ENCODE measurements around the gene TBL1XR1. TPM values are rescaled to one million over a fixed set of nuclear protein-coding genes. Genes with fewer than 3 reads are reported as not detected.

Gene TBL1XR1
- total RNA-seq, 6 experiments from 2014 or later: 32.6 to 80.6 (median 56.2) TPM

- H3K27me3 ChIP-seq: no peaks in the 10 kb centered on the region
- no peak for DNase-seq
- H3K4me1 ChIP-seq: no peaks in the 10 kb centered on the region
- H3K27ac ChIP-seq: no peak overlapping the region
- no peaks in the 10 kb centered on the region for H3K36me3 ChIP-seq
- no peak for TF ChIP-seq POLR2A (IDR thresholded peaks at IDR 0.05)
- TF ChIP-seq CTCF (IDR thresholded peaks at IDR 0.05): no peak
- H3K9me3 ChIP-seq: no peaks in the 10 kb centered on the region
- H3K4me3 ChIP-seq: no peak overlapping the region
- ATAC-seq: no peak
- intact Hi-C loops (cut with DNase I): no loop called here
- WGBS (ENCODE audit: insufficient coverage, low coverage, low lambda C conversion rate, missing lambda C conversion rate): 94% methylated on average over 4 of the region's 4 CpGs
Measured at GRCh38 chr3:177237206-177237605, 39.9 kb upstream of the TBL1XR1 start.

- H3K4me3 ChIP-seq: no peak overlapping the region
- no peaks in the 10 kb centered on the region for H3K4me1 ChIP-seq
- DNase-seq (no peak), ATAC-seq (no peak)
- H3K36me3 ChIP-seq: no peaks in the 10 kb centered on the region
- no peaks in the 10 kb centered on the region for H3K27me3 ChIP-seq
- 80% methylated on average over 2 of the region's 2 CpGs for WGBS (ENCODE audit: insufficient coverage, low coverage, low lambda C conversion rate, missing lambda C conversion rate)
- intact Hi-C loops (cut with DNase I): no loop called here
- H3K27ac ChIP-seq: no peak overlapping the region
- TF ChIP-seq POLR2A (IDR thresholded peaks at IDR 0.05) (no peak), CTCF (IDR thresholded peaks at IDR 0.05) (no peak)
- no peaks in the 10 kb centered on the region for H3K9me3 ChIP-seq
Measured at GRCh38 chr3:177236704-177237103, 39.4 kb upstream of the TBL1XR1 start.

DNA sequence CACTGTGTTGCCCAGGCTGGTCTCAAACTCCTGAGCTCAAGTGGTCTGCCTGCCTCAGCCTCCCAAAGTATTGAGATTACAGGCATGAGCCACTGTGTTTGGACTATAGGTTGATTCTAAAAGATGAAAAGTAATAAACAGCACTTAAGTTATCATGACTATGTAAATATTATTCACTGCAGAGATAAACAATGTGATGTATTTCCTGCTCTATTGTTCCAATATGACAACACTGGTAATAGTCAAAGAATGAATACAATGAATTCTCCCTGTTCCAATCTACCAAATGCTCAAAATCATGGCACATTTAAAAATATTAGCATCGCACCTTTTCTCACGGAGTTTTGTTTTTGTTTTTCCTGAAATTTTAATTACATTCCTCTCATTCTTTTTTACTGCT, 36.8 kb upstream of the TBL1XR1 start:
- H3K27ac ChIP-seq: no peak overlapping the region

DNA sequence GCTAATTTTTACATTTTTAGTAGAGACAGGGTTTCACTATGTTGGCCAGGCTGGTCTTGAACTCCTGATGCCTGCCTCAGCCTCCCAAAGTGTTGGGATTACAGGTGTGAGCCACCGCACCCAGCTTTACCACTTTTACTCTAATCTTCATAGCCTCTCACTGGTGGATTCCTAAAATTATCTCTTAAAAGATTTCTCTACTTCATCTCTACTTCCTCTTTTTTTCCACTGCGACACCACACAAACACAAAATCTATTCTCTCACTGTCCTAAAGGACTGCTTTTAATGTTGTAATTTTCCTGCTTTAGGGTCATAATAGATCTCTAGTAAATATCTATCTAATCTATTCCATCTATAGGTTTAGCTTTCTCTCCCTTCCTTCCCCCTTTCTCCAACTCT, 34.0 kb upstream of the TBL1XR1 start:
- intact Hi-C loops (cut with DNase I): no loop called here
- DNase-seq (no peak), ATAC-seq (no peak)
- H3K27me3 ChIP-seq: no peaks in the 10 kb centered on the region
- no peaks in the 10 kb centered on the region for H3K4me1 ChIP-seq
- H3K36me3 ChIP-seq: no peaks in the 10 kb centered on the region
- no peak overlapping the region for H3K27ac ChIP-seq
- 51% methylated on average over 2 of the region's 2 CpGs for WGBS (ENCODE audit: insufficient coverage, low coverage, low lambda C conversion rate, missing lambda C conversion rate)
- H3K4me3 ChIP-seq: no peak overlapping the region
- no peaks in the 10 kb centered on the region for H3K9me3 ChIP-seq
- TF ChIP-seq CTCF (IDR thresholded peaks at IDR 0.05) (no peak), POLR2A (IDR thresholded peaks at IDR 0.05) (no peak)

More for the DNA sequence above, 36.8 kb upstream of the TBL1XR1 start:
- no peak for ATAC-seq
- intact Hi-C loops (cut with DNase I): no loop called here
- no peak for DNase-seq
- no peaks in the 10 kb centered on the region for H3K36me3 ChIP-seq
- no peak overlapping the region for H3K4me3 ChIP-seq
- no peak for TF ChIP-seq CTCF (IDR thresholded peaks at IDR 0.05)
- no peak for TF ChIP-seq POLR2A (IDR thresholded peaks at IDR 0.05)
- WGBS (ENCODE audit: insufficient coverage, low coverage, low lambda C conversion rate, missing lambda C conversion rate): 88% methylated on average over 2 of the region's 2 CpGs
- no peaks in the 10 kb centered on the region for H3K27me3 ChIP-seq
- H3K9me3 ChIP-seq: no peaks in the 10 kb centered on the region
- no peaks in the 10 kb centered on the region for H3K4me1 ChIP-seq

DNA sequence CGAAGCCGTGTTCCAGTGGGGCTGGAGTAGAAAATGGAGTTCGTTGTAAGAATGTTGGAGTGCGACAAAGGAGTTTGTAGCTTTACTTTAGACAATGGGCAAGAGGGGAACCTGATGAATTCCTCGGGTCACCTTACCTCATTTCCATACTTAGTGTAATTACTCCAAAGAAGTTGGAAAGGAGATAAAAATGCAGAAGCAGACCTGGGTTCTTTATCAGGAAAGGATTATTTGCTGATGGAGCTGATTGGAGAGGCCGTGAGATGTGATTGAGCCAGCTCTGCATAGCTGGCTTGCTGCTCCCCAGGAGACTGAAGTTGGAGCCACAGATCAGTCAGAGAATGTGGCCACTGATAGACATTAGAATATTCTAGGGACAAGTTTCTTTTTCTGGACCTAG, 33.4 kb upstream of the TBL1XR1 start:
- intact Hi-C loops (cut with DNase I): no loop called here

More for the DNA sequence above, 33.4 kb upstream of the TBL1XR1 start:
- no peaks in the 10 kb centered on the region for H3K4me1 ChIP-seq
- ATAC-seq: no peak
- DNase-seq: no peak
- H3K4me3 ChIP-seq: no peak overlapping the region
- TF ChIP-seq POLR2A (IDR thresholded peaks at IDR 0.05) (no peak), CTCF (IDR thresholded peaks at IDR 0.05) (no peak)
- WGBS (ENCODE audit: insufficient coverage, low coverage, low lambda C conversion rate, missing lambda C conversion rate): 91% methylated on average over 4 of the region's 6 CpGs
- no peaks in the 10 kb centered on the region for H3K27me3 ChIP-seq
- H3K9me3 ChIP-seq: no peaks in the 10 kb centered on the region
- H3K27ac ChIP-seq: no peak overlapping the region
- H3K36me3 ChIP-seq: no peaks in the 10 kb centered on the region
